Bronchial epithelial cell (primary cell): Measurements from ENCODE around the gene IGF2BP1. TPM values are rescaled to one million over a fixed set of nuclear protein-coding genes. Genes with fewer than 3 reads are reported as not detected.
"Not testable (repeated sequence)": the region's sequence is repeated elsewhere in the genome, so short reads cannot be mapped to it uniquely, and the experiment has no call there.

Experiments
- DNase-seq: peaks from one replicate; pipeline ENCODE4 v3.0.0-alpha.2; 2010; ENCODE audit warnings: low read depth
- FAIRE-seq: peaks from 2 replicates; lab custom pipeline; 2011; peaks lifted over from hg19 to GRCh38; lab: Jason Lieb, UNC
- H3K27me3 ChIP-seq: 2 replicates; pipeline ENCODE4 v1.5.1; 2011; ENCODE audit warnings: low read length; ENCODE audit not compliant: control insufficient read depth, insufficient read depth
- H3K36me3 ChIP-seq: 2 replicates; pipeline ENCODE4 v1.5.1; 2011; ENCODE audit warnings: low read length; ENCODE audit not compliant: control insufficient read depth, insufficient read depth
- H3K4me3 ChIP-seq: 2 replicates; pipeline ENCODE4 v1.5.1; 2011; ENCODE audit warnings: mild to moderate bottlenecking, low read depth, low read length, control low read depth
- CTCF ChIP-seq: IDR thresholded peaks from 2 replicates; pipeline ENCODE4 v1.5.1; 2011; ENCODE audit warnings: mild to moderate bottlenecking, moderate library complexity, low read length, control low read depth, inconsistent platforms; ENCODE audit not compliant: insufficient read depth, severe bottlenecking
- total RNA-seq: library from RNA; depleted of rRNA; stranded (reverse); fragments of >200 nt; gene quantifications from 2 replicates; pipeline ENCODE4 v1.2.1, GENCODE V29; 2014

Gene IGF2BP1
- total RNA-seq, 1 donor from 2014 or later, result not detected

GRCh38 chr17:49002331-49002730 is 5.1 kb downstream of the IGF2BP1 start:
- Histone ChIP-seq H3K4me3 (no peak overlapping the region), H3K27me3 (peaks cover 56% of the 10 kb centered on the region), H3K36me3 (no peaks in the 10 kb centered on the region)
- no peak for FAIRE-seq
- TF ChIP-seq CTCF, result no peak
- DNase-seq, result no peak

GRCh38 chr17:49002766-49003165 is 5.6 kb downstream of the IGF2BP1 start:
- Histone ChIP-seq H3K36me3 (no peaks in the 10 kb centered on the region), H3K27me3 (peaks cover 52% of the 10 kb centered on the region), H3K4me3 (no peak overlapping the region)
- no peak for TF ChIP-seq CTCF
- DNase-seq (no peak), FAIRE-seq (no peak)

- no peak for TF ChIP-seq CTCF
- DNase-seq, result no peak
- Histone ChIP-seq H3K27me3 (peaks cover 46% of the 10 kb centered on the region), H3K4me3 (no peak overlapping the region), H3K36me3 (no peaks in the 10 kb centered on the region)
- no peak for FAIRE-seq
These were observed 6.6 kb downstream of the IGF2BP1 start for GRCh38 chr17:49003557-49004511.

GRCh38 chr17:49005140-49005539 is 8.0 kb downstream of the IGF2BP1 start:
- Histone ChIP-seq H3K27me3 (peaks cover 36% of the 10 kb centered on the region), H3K4me3 (no peak overlapping the region), H3K36me3 (no peaks in the 10 kb centered on the region)
- TF ChIP-seq CTCF, result no peak
- FAIRE-seq (no peak), DNase-seq (no peak)

GRCh38 chr17:49008908-49009307 is 11.7 kb downstream of the IGF2BP1 start:
- DNase-seq, FAIRE-seq, H3K4me3 ChIP-seq, H3K36me3 ChIP-seq: not testable (repeated sequence)
- H3K27me3 ChIP-seq, result peaks cover 45% of the 10 kb centered on the region

GRCh38 chr17:49012769-49013255 is 15.6 kb downstream of the IGF2BP1 start:
- DNase-seq, result no peak
- Histone ChIP-seq H3K27me3 (peaks cover 41% of the 10 kb centered on the region), H3K4me3 (no peak overlapping the region), H3K36me3 (no peaks in the 10 kb centered on the region)
- TF ChIP-seq CTCF, result no peak
- FAIRE-seq, result no peak
